GM21381 (cell line): ENCODE data around the gene RAB7B.

ENCODE experiments used
- ATAC-seq: cut with Tn5 transposase; IDR thresholded peaks from one replicate; pipeline ENCODE4 v1.9.1; 2021; ENCODE audit warnings: mild to moderate bottlenecking, moderate library complexity; ENCODE audit not compliant: unreplicated experiment

The RAB7B gene

DNA sequence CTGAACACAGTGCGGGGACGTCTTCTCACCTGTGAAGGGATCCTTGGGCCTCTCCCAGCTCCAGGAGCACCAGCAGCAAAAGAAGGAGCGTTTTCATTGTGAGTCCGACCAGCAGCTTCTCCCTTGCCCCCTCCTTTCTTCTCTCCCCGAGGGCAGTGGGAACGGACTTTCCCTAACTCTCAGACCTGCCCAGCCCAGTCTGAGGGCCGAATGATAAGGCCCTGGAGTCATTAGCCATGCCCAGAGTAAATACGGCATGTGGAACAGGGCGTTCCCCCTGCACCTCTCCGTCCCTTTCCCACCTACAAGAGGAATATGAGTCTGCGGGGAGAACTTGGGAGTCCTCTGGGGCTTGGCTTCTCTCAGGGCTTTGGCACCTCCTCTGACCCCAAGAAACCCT is 20.5 kb upstream of the RAB7B start, which contains the start of gene CTSE:
CTSE (minus strand) TSS at position 201 of the 400 bp plus-strand sequence; CDS start at position 97, 104 bp downstream.
- ATAC-seq, result no peak

DNA sequence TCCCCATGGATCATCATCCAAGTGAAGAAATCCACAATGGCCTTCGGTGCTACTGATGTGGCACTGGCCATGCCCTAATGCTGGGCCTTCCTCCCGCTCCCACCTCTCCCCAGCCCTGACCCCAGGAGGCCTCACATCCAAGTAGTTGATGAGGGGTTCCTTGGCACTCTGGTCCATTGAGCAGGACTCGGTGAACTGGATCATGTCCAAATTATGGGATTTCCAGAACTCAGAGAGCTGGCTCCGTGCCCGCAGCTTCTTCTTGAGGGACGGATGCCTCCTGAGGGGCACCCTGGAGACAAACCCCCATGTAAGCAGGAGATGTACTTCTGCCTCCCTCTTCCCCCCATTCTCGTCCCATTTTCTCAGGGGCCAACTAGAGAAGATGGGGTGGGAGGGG is 19.6 kb upstream of the RAB7B start:
- no peak for ATAC-seq

DNA sequence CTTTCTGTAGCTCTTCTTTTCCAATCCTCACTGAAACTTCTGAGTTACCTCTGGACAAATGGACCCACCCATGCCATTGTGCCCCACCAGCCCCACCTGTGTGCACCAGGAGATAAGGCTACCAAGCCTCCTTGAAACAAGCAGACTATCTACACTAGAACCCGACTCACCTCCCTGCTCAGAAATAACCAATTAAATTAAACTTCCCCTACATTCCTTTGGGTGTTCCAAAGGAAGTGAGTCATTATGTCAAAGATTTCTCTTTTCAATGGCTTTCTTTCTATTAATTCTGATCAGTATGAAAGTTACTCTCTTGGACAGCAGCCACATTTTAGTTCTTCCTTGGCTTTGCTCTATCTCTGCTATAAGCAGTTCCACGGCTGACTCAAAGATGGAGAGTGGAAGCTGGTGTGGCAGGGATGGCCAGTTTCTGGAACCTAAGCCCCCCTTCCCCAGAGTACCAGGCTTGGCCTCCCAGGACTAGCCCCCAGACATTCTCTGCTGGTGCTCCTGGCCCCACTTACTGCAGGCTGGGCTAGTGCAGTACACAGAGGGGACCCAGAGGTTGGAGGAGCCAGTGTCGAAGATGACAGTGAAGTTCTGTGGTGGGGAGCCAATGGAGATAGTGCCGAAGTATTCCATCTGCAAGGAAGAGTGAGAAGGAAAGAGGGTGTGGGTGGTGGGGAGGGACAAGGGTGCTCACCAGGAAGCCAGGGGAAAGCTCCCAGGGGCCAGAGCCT is 18.6 kb upstream of the RAB7B start:
- no peak for ATAC-seq

DNA sequence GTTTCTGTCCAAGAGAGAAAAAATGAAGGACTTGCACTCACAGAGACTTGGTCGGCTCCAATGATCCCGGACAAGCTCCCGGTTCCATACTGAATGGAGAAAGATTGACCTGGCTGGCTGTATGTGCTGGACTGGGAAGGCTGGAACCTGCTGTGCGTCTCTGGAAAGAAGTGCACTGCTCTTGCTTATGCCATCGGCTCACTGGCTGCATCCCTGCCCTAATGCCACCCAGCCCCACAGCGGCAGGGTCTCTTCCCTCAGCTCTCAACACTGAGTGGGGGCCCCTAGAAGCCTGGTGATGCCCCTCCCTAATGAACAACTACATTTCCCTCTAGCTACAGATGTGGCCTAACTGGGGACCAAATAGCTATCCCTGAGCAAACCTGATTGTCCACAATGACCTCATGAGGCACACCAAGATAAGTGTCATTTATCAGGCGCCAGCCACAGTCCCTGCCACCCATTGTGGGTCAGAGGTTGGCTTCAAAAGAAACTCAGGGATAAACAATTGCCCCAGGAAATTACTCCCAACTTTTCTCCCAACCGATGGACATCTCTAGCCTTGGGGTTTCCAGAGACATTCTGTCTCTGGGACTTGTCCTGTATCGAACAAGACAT is 17.9 kb upstream of the RAB7B start:
- no peak for ATAC-seq

DNA sequence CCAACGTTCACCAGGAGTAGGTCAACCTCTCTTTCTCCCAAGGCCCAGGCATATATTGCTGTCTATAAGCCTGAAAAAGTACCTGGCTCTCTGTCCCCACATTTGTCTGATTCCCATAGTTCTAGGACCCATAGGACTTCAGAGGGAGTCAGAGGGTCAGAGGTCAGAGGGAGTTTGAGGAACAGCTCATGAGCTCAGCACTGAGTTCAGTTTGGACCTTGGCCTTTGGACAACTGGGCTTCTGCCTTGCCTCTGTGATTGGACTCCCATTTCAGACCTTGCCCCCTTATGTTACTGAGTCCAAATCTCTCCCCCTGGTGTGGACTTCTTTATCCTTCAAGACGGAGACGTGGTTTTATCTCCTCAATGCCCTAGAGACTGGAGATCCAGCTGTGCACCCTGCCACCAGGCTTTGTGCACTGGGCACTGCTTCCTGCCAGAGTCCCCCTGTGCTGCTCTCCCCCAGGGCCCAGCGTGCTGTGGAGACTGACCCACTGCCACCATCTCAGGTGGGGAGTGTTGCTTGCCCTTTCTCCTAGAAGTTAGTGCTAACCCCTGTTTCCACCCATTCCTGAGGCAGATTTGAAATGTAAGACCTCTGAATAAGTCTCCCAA is 17.3 kb upstream of the RAB7B start:
- no peak for ATAC-seq

DNA sequence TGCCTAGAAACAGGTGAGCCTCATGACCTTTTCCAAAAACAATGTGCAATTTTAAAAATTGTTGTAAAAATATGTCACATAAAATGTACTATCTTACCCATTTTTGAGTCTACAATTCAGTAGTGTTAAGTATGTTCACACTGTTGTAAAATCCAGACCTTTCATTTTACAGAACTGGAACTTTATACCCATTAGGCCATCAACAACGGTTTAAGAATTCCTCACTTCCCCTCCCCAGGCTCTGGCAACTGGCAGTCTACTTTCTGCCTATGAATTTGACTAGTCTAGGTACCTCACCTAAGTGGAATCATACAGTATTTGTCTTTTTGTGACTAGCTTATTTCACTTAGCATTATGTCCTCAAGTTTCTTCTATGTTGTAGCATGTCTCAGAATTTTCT is 11.9 kb upstream of the RAB7B start:
- ATAC-seq, result no peak

DNA sequence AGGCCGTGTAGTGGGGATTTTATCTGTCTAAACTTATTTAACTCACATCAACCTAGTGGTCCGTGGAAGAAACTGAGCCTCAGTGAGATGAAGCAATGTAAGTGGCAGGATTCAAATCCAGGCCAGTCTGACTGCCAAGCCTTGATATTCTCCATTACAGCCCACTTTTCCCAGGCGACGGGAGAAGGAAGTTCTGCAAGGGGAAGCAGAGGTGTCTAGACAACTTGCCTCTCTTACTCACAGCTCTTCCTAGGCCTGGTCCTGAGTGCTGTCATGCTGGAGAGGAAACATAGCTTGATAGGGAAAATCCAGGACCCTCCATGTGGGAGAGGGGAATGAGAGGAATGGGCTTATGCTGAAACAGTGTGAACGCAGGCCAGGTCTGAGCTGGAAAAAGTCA is 11.4 kb upstream of the RAB7B start:
- no peak for ATAC-seq

DNA sequence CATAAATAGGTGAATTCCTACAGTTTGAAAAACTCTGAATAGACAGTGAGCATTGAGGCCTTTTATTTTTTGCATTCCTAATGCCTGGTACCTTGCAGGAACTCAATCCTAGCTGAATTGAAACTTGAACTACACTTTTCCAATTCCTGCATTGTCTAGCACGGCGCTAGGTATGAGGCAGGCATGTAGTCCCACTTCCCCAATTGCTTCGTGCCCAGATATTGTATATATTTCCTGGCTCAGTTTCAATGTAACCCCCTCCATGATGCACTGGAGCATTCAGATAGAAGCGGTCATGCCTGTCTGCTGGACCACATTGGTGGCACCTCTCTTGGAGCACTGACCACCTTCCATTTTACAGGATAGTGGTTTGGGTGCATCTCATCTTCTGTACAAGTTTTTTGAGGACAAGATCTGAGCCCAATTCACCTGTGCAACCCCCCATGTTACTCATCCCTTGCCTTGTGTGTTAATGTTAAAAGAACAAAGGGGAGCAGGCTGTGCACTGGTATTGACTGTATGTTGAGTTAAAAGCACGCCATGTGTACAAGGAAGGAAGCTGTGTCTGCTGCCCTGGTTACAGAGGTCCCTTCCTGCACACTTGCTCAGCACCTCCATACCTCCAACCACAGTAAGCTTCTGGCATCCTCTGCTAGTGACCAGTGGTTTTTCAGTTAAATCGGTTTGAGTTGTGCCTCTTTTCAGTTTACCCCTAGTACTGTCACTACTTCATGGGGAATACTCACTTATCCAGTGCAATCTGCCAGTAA is 10.0 kb upstream of the RAB7B start:
- no peak for ATAC-seq

DNA sequence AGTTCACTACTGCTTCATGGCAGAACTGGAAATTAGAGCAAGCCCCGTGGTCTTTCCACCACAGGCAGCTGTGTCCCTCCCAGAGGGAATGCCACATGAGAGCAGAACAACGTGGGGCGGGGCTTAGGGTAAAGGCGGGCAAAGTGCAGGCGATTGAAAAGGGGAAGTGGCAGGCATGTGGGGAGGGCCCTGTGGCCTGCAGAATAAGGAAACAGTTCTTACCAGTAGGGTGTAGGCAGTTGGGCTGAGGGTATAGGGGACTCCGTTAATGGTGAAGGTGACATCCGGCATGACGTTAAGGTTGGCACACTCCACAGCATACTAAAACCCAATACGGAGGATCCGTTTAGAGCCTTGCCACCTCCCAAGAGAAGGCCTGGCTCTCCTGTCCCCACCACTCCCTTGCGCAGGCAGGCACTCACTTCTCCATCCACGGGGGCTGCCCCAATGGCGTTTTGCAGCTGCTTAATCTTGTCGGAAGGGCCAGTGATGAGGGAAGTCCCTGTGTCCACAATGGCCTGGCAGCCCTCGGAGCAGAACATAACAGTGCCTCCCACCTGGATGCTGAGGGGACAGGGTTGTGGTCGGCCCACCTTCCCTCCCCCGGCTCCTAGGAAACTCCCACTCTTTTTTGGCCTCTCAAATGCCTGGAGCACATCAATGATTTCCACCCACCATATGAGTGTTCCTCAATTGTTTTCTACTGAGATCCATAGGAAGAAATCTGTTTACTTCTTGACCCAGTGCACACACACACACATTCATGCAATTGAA is 9.1 kb upstream of the RAB7B start:
- peak; percentile 94 for ATAC-seq

DNA sequence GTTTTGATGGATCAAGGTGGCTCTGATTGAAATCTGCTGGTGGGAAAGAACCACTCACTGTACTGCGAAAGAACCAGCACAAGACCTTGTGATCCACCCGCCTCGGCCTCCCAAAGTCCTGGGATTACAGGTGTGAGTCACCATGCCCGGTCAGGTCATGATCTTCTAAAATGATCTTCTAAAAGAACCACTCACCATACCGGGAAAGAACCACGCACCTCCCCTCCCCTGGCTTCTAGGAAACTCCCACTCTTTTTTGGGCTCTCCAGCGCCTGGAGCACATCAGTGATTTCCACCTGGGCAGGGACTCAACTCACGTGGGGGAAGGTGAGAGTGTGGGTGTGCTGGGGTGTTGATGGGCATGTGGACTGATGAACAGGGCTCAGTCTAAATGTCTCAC is 7.9 kb upstream of the RAB7B start:
- ATAC-seq, result no peak

DNA sequence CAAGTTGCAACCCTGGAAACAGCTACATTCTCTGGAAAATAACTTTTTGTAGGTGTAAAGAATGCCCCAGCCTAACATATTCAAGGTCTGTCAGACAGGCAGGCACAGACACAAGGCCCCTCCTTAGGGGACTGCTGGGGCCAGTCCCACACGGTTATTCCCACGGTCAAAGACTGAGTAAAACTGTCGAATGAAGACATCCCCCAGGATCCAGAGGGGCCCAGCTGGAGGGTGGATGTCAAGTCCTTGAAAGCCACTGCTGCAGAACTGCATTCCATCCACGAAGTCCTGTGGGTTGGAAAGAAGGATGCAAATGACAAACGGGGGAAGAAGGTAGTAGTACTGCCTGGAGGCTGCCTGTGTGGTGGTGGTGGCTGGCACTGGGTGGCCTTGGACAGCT is 6.9 kb upstream of the RAB7B start:
- no peak for ATAC-seq

DNA sequence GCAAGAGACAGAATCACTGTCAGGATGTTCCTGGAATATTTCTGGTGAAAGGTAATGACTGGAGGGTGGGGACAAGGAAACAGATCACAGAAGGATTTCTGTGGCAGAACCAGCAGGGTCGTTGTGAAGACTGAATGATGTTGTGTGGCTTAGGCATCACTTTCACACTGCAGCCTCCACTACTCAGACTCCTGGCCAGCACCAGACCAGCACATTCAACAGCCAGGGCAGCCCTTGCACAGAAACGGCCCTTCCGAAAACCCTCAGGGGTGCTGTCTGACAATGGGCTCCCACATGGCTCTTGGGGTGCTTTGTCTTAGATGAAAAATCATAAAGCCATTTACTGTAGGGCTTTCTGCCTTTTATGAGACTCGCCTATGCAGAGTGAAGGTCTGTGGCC is 3.8 kb upstream of the RAB7B start:
- ATAC-seq, result no peak

DNA sequence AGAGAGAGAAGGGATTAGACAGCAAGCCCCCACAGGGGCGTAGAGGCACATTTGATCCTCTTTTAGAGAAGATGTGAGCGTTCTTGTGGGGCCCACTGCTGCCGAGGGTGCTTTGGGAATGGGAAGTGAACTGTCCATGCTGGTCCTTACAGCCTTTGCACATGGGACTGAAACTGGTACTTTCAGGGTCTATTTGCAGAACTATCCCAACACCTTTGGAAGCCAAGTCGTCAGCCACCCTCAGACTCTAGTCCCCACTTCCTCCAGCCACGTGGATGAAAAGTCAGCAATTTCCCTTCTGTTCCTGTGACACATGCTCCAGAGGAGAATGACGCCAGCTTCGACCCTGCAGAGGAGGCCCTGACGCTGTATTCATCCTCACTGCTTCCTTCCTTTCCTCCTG is 2.6 kb upstream of the RAB7B start:
- ATAC-seq, result no peak

DNA sequence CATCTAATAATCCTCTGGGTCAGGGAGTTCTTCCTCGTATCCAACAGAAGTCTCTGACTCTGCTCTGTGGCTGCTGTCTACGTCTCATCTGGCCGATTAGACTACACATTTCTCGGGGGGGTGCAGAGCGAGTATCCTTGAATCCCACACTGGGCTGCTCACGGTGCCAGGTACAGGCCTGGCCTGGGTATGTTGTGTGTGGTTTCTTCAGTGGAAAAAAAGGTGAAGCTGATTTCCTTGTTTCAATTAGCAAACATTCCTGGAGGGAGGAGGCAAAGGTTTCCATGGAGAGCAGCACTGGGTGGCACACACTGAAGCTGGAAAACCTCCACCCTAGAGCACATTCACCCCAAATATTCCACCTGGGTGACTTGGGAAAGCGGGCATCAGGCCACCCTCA is 2.0 kb upstream of the RAB7B start:
- no peak for ATAC-seq

DNA sequence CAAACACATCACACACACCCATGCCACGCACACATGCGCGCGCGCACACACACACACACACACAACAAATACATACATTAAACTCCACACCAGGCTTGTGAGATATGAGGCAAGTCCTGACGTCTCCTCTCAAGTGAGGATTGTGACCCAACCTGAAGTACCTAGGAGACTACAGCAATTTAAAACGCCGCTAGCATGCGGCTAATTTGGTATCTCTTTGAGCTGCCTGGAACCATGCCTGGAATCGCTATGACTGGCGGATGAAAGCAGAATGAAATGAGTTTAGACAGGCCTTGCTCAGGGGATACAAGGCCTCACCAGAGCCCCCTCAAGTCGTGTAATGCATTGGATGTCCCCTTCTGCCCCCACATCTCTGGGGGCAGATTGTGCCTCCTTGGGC is 1.6 kb upstream of the RAB7B start:
- ATAC-seq, result no peak

DNA sequence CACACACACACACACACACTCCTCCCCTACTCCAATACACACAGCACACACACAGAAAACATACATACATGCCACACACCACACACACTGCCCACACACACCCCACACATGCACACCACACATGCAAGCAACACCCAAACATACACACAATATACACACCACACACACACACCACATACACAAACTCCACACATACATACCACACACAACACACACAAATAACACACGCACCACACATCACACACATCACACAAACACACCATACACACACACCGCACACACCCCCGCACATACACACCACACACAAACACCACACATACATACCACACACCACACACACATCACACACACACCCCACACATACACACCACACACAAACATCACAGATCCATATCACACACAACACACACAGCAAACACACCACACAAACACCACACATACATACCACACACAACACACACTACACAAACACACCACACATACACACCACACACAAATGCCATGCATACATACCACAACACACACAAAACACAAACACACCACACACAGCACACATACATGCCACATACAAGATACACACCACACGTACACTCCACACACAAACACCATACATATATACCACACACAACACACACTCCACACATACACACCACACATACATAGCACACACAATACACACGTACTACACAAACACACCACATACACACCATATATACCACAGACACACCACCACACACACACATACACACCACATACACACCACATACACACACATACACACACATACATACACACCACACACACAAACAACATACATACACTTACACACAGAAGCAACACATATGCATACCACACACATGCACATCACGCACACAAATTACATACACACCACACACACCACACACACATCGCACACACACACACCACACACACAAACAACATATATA is 932 bp upstream of the RAB7B start:
- no peak for ATAC-seq

DNA sequence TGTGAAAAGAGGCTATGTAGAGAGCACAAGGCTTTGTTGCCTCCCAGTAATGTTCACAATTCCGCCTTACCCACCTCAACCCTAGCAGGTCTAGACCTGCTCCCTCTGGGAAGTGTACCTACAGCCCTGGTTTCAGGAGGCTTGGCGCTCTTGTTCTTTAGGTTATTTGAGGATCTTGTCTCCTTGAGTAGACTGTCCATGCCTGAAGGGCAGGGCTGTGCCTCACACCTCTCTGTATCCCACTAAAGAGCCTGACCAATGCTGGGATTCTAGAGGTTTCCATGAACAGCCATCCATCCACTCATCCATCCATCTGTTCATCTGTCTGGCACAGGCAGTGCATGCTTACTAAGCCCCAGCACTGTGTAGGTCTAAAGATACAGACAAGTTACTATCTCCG is 1.0 kb downstream of the RAB7B start:
- ATAC-seq, result no peak

DNA sequence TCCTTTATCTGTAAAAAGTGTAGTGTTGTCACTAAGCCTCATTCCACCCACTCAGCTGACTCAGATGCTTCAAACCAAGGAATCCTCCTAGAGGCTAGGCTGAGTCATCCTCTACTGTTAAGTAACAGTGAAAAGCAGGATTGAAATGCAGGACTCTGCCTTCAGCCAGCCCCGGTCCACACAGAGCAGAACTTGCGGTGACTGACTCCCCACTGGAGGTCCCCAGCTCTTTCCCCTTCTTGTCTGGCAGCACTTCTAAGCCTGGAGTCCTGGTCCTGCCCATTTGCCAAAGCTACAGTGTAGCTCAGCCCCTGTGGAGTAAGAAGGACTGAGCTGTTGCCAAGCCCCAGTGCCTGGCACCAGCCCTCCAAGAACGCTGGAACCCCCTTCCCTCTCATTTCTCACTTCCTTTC is 1.7 kb downstream of the RAB7B start:
- no peak for ATAC-seq

DNA sequence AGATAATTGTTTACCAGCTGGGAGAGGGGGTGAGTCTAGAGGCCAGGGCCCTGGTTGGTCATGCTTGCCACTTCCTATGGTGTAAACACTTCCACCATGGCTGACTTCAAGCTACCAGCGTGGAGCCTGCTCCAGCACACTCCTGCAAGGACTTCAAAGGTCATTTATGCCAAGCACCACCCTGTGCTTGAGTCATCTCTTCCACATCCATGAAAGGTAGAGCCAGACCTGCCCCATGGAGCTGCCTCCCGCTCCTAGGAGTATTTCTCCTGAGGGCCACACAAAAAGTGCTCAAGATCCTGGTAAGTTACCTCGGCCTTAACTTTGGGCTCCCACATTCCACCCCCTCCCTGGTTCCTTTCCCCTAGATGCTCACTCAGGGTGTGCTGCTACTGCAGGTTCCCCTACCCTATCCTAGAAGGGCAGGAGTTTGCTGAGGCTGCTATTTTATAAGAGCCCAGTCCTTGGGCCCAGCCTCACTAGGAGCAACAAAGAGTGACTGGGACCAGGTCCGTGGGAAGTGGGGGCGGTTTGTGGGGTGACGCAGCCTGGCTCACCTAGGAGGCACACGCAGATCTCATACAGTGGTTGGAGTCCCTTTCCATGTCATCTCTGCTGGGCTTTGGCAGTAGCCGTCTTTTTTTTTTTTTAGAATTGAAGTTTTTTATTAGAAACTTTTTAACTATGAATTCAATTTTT is 2.4 kb downstream of the RAB7B start:
- ATAC-seq, result no peak
